ENCODE measurements around the gene PSENEN.

DNA sequence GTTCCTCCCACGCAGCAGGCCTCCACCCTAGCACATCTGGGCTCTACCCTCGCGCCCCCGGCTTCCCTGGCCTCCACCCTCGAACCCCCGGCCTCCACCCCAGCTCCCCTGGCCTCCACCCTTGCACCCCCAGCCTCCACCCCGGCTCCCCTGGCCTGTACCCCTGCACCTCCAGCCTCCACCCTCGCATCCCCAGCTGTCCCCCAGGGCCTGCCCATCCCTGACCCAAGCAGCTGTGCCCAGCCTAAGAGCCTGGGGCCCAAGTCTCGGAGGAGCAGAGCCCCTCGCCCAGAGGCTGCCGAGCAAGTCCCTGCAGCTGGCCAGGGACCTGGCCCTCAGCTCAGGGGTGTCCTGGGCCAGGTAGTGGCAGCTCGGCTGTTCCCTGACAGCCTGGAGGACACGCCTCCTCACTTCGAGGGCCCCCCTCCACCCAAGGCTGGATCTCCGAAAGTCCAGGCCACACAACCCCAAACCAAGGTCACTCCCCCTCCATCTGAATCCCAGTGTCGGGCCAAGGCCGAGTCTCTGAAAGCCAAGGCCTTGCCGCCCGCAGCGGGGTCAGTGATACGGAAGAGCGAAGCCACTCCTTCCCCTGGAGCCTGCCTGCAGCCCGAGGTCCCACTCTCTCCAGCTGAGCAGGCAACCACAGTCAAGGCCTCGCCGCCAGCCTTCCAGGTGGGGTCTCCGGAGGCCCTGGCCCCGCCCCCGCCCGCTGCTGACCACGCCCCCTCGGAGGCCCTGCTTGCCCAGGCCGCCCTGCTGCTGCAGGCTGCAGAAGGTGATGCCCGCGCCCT, 22.0 kb downstream of the PSENEN start:
- no peak for TF ChIP-seq CTCF (conservative IDR thresholded peaks at IDR 0.05; ENCODE audit: low read depth, low read length)
- TF ChIP-seq EZH2 (IDR thresholded peaks at IDR 0.05; ENCODE audit: low read length, unreplicated experiment): no peak
